Keratinocyte (primary cell): ENCODE results near the gene EBF4.

Source experiments
- EZH2 ChIP-seq: IDR thresholded peaks from one replicate; pipeline ENCODE4 v1.6.1; 2012; ENCODE audit warnings: inconsistent platforms, mild to moderate bottlenecking, low read length, moderate library complexity
- TF ChIP-seq, protein P1 (sequence below), 3 experiments: IDR thresholded peaks in 1 of 3; conservative IDR thresholded peaks in 1 of 3; optimal IDR thresholded peaks in 1 of 3; 2 replicates in 2 of 3; 3 replicates in 1 of 3; pipeline versions ENCODE3 to v1.5.1; 2011; ENCODE audit warnings: low read length in 3 of 3, mild to moderate bottlenecking in 3 of 3, moderate library complexity in 2 of 3, control low read depth in 1 of 3, inconsistent platforms in 1 of 3; ENCODE audit not compliant: insufficient read depth in 2 of 3; ENCODE audit errors: extremely low read depth in 1 of 3

DNA sequence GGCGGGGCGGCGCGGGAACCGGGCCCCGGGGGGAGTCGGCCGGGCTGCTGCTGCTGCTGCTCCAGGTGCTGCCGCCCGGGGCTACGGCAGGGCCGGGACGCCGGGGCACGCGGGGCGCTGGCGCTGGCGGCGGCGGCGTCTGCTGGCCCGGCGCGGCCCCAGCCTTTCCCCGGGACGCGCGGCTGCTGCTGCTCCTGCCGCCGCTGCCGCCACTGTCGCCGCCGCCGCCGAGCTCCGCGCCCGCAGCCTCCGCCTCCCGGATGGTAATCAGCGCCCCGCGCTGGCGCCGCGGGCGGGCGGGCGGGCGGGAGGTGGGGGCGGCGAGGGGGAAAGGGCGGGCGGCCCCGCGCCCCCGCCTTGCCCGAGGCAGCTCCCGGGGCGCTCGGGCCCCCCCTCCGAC, 306 bp downstream of the EBF4 start:
- TF ChIP-seq, protein P1, sequence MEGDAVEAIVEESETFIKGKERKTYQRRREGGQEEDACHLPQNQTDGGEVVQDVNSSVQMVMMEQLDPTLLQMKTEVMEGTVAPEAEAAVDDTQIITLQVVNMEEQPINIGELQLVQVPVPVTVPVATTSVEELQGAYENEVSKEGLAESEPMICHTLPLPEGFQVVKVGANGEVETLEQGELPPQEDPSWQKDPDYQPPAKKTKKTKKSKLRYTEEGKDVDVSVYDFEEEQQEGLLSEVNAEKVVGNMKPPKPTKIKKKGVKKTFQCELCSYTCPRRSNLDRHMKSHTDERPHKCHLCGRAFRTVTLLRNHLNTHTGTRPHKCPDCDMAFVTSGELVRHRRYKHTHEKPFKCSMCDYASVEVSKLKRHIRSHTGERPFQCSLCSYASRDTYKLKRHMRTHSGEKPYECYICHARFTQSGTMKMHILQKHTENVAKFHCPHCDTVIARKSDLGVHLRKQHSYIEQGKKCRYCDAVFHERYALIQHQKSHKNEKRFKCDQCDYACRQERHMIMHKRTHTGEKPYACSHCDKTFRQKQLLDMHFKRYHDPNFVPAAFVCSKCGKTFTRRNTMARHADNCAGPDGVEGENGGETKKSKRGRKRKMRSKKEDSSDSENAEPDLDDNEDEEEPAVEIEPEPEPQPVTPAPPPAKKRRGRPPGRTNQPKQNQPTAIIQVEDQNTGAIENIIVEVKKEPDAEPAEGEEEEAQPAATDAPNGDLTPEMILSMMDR (optimal IDR thresholded peaks at IDR 0.05 in 1 of 3, IDR thresholded peaks at IDR 0.05 in 1 of 3, conservative IDR thresholded peaks at IDR 0.05 in 1 of 3; ENCODE audit: extremely low read depth in 1 of 3, insufficient read depth in 2 of 3, low read length in 3 of 3), result no peak
- TF ChIP-seq EZH2, result no peak
